ENCODE measurements around the gene TMEM161A. TPM values are rescaled to one million over a fixed set of nuclear protein-coding genes. Genes with fewer than 3 reads are reported as not detected.

Gene TMEM161A
- total and polyA plus RNA-seq, 9 of the 15 experiments (the other 6 are each of a cell fraction or from before 2014, with no cell fraction given), result 0.63 to 92.3 (median 38.9) TPM

DNA sequence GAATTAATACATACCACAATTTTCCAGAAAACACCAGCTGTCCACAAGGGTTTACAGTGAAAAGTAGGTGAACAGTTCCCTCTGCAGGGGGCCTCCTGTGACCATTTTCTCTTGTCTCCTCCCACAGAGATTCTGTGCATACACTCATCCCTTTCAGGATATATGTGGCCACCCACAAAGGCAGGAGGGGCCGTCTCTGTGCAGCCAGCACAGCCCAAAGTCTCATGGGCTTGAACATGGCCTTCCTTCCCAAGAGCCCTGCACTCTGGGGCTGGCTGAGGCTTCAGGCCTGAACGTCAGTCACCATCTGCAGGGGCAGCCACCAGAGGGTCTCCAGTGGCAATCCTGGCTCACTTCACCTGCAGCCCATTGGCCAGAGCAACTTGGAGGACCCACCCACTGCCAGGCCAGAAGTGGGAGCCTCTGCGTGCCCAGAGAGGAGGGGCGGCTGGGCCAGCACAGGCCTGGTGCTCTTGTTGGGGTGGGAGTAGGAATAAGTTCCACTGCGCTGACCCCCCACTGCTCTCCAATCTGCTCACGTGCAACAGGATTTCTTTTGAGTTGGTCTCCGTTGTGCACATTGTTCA lies 25.1 kb downstream of the TMEM161A start:
- intact Hi-C loops (cut with micrococcal nuclease) (loop anchor here (1.0 to 2.0 kb wide), 3 partner anchors 26 to 60 kb away; no protein-coding TSS in a partner anchor), in situ Hi-C loops (cut with MboI) (no loop called here)
- Histone ChIP-seq H3K4me3 (no peak overlapping the region), H3K9me1 (ENCODE audit: control insufficient read depth, insufficient read depth, low read length) (peaks cover 4% of the 10 kb centered on the region), H3K79me2 (ENCODE audit: control insufficient read depth, insufficient read depth, low read length) (no peaks in the 10 kb centered on the region), H3K27ac (ENCODE audit: extremely low read depth, low read depth, low read length) (no peak overlapping the region), H3K4me2 (ENCODE audit: insufficient read depth, low read length) (no peak overlapping the region), H2AFZ (ENCODE audit: low read depth, low read length) (0 out of 2 replicates have a peak overlapping the region, but pooled peaks have one; percentile 4), H3K4me1 (replicated peaks in 1 of 2; ENCODE audit: control insufficient read depth in 2 of 2, insufficient read depth in 2 of 2, low read length in 2 of 2) (peaks cover 12 to 31% of the 10 kb centered on the region in 2 experiments; a peak in 4 of 5 replicates), H3K36me3 (ENCODE audit: control insufficient read depth, insufficient read depth, low read length) (peaks cover 10% of the 10 kb centered on the region; the same call in 1 of the 3 replicates), H3K9ac (ENCODE audit: insufficient read depth in 1 of 2, low read depth in 2 of 2, low read length in 2 of 2) (peak overlapping the region in 1 of 2 experiments; percentile 70; a peak in 2 of 4 replicates), H4K20me1 (replicated peaks; ENCODE audit: control insufficient read depth, insufficient read depth, low read length) (0 out of 2 replicates have a peak, but pooled peaks cover 2% of the 10 kb centered on the region), H3K27me3 (ENCODE audit: control insufficient read depth in 2 of 2, insufficient read depth in 2 of 2, low read length in 2 of 2) (no peaks in the 10 kb centered on the region), H3K9me3 (replicated peaks; ENCODE audit: control insufficient read depth, insufficient read depth, low read depth, low read length) (no peaks in the 10 kb centered on the region)
- ATAC-seq (peak; percentile 87), FAIRE-seq (peak; percentile 88), DNase-seq (ENCODE audit: extremely low read depth in 1 of 4, low spot score in 3 of 4) (peak; percentile 50 to 72 (median 60))
- WGBS (ENCODE audit: insufficient coverage, low coverage, missing lambda C conversion rate), result 49% methylated on average over 6 of the region's 7 CpGs
- POLR2A ChIA-PET, result interaction anchor here (0.6 kb wide), 2 partner anchors 16 to 75 kb away, joined by 3 read pairs; no protein-coding TSS in a partner anchor
- CTCF ChIA-PET (ENCODE audit: low intra/inter-chr PET ratio), result interaction anchor here (0.9 to 1.2 kb wide), 2 partner anchors 59 to 62 kb away, joined by 6 to 9 read pairs; no protein-coding TSS in a partner anchor
- BruUV-seq (replicated peaks), result no TSS peak
- TF ChIP-seq E2F8 (IDR thresholded peaks at IDR 0.05; ENCODE audit: low read depth, partially characterized antibody) (no peak), POLR2G (IDR thresholded peaks at IDR 0.05; ENCODE audit: low read depth, low read length) (peak; percentile 73), ADNP (tag; IDR thresholded peaks at IDR 0.05) (no peak), RAD21 (CRISPR knock-in tag; conservative IDR thresholded peaks at IDR 0.05 in 1 of 2, IDR thresholded peaks at IDR 0.05 in 1 of 2) (peak; percentile 60 to 71), NRF1 (conservative IDR thresholded peaks at IDR 0.05 in 1 of 2, IDR thresholded peaks at IDR 0.05 in 1 of 2) (no peak), MYC (IDR thresholded peaks at IDR 0.05; ENCODE audit: low read depth, low read length) (no peak), MYC (CRISPR knock-in tag; IDR thresholded peaks at IDR 0.05; ENCODE audit: borderline replicate concordance, low read depth) (no peak), CTCF (IDR thresholded peaks at IDR 0.05 in 2 of 3, conservative IDR thresholded peaks at IDR 0.05 in 1 of 3; ENCODE audit: insufficient read depth in 2 of 3, low read depth in 1 of 3, low read length in 3 of 3) (peak; percentile 54 to 69 (median 68)), SIN3B (IDR thresholded peaks at IDR 0.05; ENCODE audit: low read depth) (no peak), PTTG1 (tag; IDR thresholded peaks at IDR 0.05; ENCODE audit: low read depth) (no peak), HDAC8 (tag; IDR thresholded peaks at IDR 0.05) (no peak), RBM22 (IDR thresholded peaks at IDR 0.05; ENCODE audit: low read depth, low read length, poor library complexity, severe bottlenecking) (peak; percentile 71)
